D721Med (cell line): Measurements from ENCODE around the gene NAALADL2.

Source experiments
- DNase-seq: peaks from one replicate; pipeline ENCODE4 v3.0.0; 2011; ENCODE audit warnings: low spot score; ENCODE audit not compliant: insufficient read length
- FAIRE-seq: peaks from 2 replicates; lab custom pipeline; 2011; peaks lifted over from hg19 to GRCh38; lab: Jason Lieb, UNC
- CTCF ChIP-seq: IDR thresholded peaks from 2 replicates; pipeline ENCODE4 v1.5.1; 2012; ENCODE audit warnings: mild to moderate bottlenecking, control low read depth; ENCODE audit not compliant: insufficient read depth; ENCODE audit errors: missing control alignments

The NAALADL2 gene

GRCh38 chr3:174931473-174932353, 72.6 kb downstream of the NAALADL2 start:
- no peak for DNase-seq
- no peak for FAIRE-seq
- no peak for TF ChIP-seq CTCF

- no peak for DNase-seq
- FAIRE-seq: no peak
- TF ChIP-seq CTCF: no peak
Measured at GRCh38 chr3:174936590-174936989, 77.5 kb downstream of the NAALADL2 start.

GRCh38 chr3:174937478-174937877, 78.3 kb downstream of the NAALADL2 start:
- no peak for DNase-seq
- TF ChIP-seq CTCF: no peak
- FAIRE-seq: no peak

GRCh38 chr3:174938102-174938501, 79.0 kb downstream of the NAALADL2 start:
- FAIRE-seq (no peak), DNase-seq (no peak)
- no peak for TF ChIP-seq CTCF

GRCh38 chr3:174940151-174940550, 81.0 kb downstream of the NAALADL2 start:
- no peak for DNase-seq
- no peak for TF ChIP-seq CTCF
- no peak for FAIRE-seq

- FAIRE-seq (no peak), DNase-seq (no peak)
- no peak for TF ChIP-seq CTCF
Measured at GRCh38 chr3:174945276-174945675, 86.1 kb downstream of the NAALADL2 start.

GRCh38 chr3:174945951-174946350, 86.8 kb downstream of the NAALADL2 start:
- no peak for TF ChIP-seq CTCF
- FAIRE-seq: no peak
- no peak for DNase-seq
